ENCODE results near the gene GABARAPL2. TPM values are rescaled to one million over a fixed set of nuclear protein-coding genes. Genes with fewer than 3 reads are reported as not detected.

GABARAPL2 gene
- total RNA-seq, 1 donor from 2014 or later = 77.4 TPM

Other genes with a start within 250 kb of the GABARAPL2 start
- 60.2 TPM for gene CFDP1, start 132.9 kb upstream of the GABARAPL2 start, total RNA-seq
- gene TMEM170A, start 101.7 kb upstream of the GABARAPL2 start, total RNA-seq = 25.7 TPM
- gene CHST6, start 70.9 kb upstream of the GABARAPL2 start, total RNA-seq = 3.2 TPM
- gene CHST5, start 30.3 kb upstream of the GABARAPL2 start, total RNA-seq = 0.26 TPM
- gene TMEM231, start 10.1 kb upstream of the GABARAPL2 start, total RNA-seq = 18.3 TPM
- 87.1 TPM for gene ADAT1, start 56.9 kb downstream of the GABARAPL2 start, total RNA-seq
- 129 TPM for gene KARS1, start 81.3 kb downstream of the GABARAPL2 start, total RNA-seq
- gene TERF2IP, start 81.4 kb downstream of the GABARAPL2 start, total RNA-seq = 47.1 TPM
- gene CPHXL2, start 110.6 kb downstream of the GABARAPL2 start, total RNA-seq = not detected
- gene DUXB, start 135.1 kb downstream of the GABARAPL2 start, total RNA-seq = not detected
- not detected for gene CPHXL, start 160.1 kb downstream of the GABARAPL2 start, total RNA-seq

All from ureter (tissue), 1 donor.